Hematopoietic multipotent progenitor cell treated with erythropoietin and hydrocortisone succinate and interleukin-3 and kit ligand, for 15 days (in vitro differentiated cells): ENCODE results near the gene GNAT3.

Experiments used
- DNase-seq: peaks from one replicate; pipeline ENCODE4 v3.0.0-alpha.2; 2015; ENCODE audit warnings: low spot score

GNAT3 gene

GRCh38 chr7:80417211-80417793 is 94.6 kb downstream of the GNAT3 start:
- DNase-seq = no peak

GRCh38 chr7:80415522-80415921 is 96.3 kb downstream of the GNAT3 start:
- no peak for DNase-seq

GRCh38 chr7:80415114-80415513 is 96.8 kb downstream of the GNAT3 start:
- DNase-seq = no peak

GRCh38 chr7:80414331-80414730 is 97.5 kb downstream of the GNAT3 start:
- no peak for DNase-seq

- no peak for DNase-seq
Observed at GRCh38 chr7:80413383-80413945, 98.4 kb downstream of the GNAT3 start.

GRCh38 chr7:80412842-80413241 is 99.0 kb downstream of the GNAT3 start:
- no peak for DNase-seq

- no peak for DNase-seq
Observed at GRCh38 chr7:80411621-80412020, 100.2 kb downstream of the GNAT3 start.

GRCh38 chr7:80410081-80410480 is 101.8 kb downstream of the GNAT3 start:
- DNase-seq = no peak
